Duodenal mucosa (tissue), 2 donors: ENCODE results near the gene CREB3L4.

Experiments used
- H3K27ac ChIP-seq: one replicate; pipeline ENCODE4 v1.7.0; 2013; ENCODE audit warnings: low read depth, low read length
- H3K27me3 ChIP-seq, 2 donors: one replicate each; pipeline ENCODE4 v1.7.0; 2013; ENCODE audit warnings: low read length in 2 of 2, control low read depth in 1 of 2; ENCODE audit not compliant: insufficient read depth in 2 of 2, control insufficient read depth in 1 of 2
- H3K36me3 ChIP-seq, 2 donors: one replicate each; pipeline ENCODE4 v1.7.0; 2013; ENCODE audit warnings: low read length in 2 of 2, control low read depth in 1 of 2; ENCODE audit not compliant: insufficient read depth in 2 of 2, control insufficient read depth in 1 of 2
- H3K4me1 ChIP-seq, 2 donors: one replicate each; pipeline ENCODE4 v1.7.0; 2013; ENCODE audit warnings: low read length in 2 of 2, control low read depth in 1 of 2; ENCODE audit not compliant: insufficient read depth in 2 of 2, control insufficient read depth in 1 of 2
- H3K4me3 ChIP-seq, 2 donors: one replicate each; pipeline ENCODE4 v1.7.0; 2013; ENCODE audit warnings: low read length in 2 of 2, low read depth in 1 of 2
- H3K9ac ChIP-seq, 2 donors: one replicate each; pipeline ENCODE4 v1.7.0; 2013; ENCODE audit warnings: low read length in 2 of 2, low read depth in 1 of 2
- H3K9me3 ChIP-seq, 2 donors: one replicate each; pipeline ENCODE4 v1.7.0; 2013; ENCODE audit warnings: low read length in 2 of 2, control low read depth in 1 of 2; ENCODE audit not compliant: control insufficient read depth in 1 of 2

CREB3L4 gene, protein sequence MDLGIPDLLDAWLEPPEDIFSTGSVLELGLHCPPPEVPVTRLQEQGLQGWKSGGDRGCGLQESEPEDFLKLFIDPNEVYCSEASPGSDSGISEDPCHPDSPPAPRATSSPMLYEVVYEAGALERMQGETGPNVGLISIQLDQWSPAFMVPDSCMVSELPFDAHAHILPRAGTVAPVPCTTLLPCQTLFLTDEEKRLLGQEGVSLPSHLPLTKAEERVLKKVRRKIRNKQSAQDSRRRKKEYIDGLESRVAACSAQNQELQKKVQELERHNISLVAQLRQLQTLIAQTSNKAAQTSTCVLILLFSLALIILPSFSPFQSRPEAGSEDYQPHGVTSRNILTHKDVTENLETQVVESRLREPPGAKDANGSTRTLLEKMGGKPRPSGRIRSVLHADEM

DNA sequence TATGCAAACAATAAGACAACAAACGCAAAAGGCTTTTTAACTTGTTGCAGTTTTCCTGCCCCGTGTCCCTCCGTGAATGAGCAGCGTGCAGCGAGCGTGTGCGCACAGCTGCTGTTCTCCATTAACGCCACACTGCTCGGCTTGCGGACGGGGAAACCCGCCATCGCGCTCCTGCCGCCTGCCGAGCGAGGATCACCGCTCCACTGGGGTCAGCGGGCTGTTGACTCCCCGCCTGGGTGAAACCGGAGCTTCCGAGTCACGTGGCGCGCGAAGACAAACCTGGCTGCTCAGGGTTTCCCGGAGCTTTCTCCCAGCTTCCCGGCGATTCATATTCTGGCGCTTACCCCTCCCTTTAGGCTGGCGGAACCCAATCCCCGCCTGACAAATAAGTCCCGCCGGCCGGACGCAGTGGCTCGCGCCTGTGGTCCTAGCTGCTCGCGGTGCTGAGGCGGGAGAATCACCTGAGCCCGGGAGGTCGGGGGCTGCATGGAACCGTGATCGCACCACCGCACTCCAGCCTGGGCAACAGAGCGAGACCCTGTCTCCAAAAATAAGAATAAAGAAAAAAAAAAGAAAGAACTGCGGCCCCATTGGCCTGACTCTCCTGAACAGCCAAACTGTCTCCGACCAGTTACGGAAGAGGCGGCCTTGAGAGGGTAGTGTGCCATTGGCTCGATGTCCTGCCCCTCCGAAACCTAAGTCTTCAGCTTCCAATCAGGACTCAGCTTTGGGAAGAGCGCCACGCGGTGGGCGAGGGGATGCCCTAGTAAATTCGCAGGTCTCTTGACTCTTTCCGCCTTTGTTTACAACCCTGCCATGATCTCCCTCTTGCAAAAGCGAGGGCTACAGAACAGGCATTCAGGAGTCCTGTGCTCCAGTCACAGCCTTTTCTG, at the start of gene CREB3L4:
CREB3L4 (plus strand) TSS at position 796 of the 893 bp plus-strand sequence. CDS start 624 bp downstream, outside the sequence.
- Histone ChIP-seq H3K4me3 (peak within 1 kb of the TSS; percentile 77 to 91), H3K27ac (peak within 1 kb of the TSS; percentile 91), H3K9me3 (no peaks in the 10 kb centered on the region), H3K27me3 (no peaks in the 10 kb centered on the region), H3K9ac (peak within 1 kb of the TSS; percentile 83 to 92), H3K36me3 (peaks cover 0 to 3% of the 10 kb centered on the region in 2 donors), H3K4me1 (peaks cover 35 to 40% of the 10 kb centered on the region in 2 donors)

DNA sequence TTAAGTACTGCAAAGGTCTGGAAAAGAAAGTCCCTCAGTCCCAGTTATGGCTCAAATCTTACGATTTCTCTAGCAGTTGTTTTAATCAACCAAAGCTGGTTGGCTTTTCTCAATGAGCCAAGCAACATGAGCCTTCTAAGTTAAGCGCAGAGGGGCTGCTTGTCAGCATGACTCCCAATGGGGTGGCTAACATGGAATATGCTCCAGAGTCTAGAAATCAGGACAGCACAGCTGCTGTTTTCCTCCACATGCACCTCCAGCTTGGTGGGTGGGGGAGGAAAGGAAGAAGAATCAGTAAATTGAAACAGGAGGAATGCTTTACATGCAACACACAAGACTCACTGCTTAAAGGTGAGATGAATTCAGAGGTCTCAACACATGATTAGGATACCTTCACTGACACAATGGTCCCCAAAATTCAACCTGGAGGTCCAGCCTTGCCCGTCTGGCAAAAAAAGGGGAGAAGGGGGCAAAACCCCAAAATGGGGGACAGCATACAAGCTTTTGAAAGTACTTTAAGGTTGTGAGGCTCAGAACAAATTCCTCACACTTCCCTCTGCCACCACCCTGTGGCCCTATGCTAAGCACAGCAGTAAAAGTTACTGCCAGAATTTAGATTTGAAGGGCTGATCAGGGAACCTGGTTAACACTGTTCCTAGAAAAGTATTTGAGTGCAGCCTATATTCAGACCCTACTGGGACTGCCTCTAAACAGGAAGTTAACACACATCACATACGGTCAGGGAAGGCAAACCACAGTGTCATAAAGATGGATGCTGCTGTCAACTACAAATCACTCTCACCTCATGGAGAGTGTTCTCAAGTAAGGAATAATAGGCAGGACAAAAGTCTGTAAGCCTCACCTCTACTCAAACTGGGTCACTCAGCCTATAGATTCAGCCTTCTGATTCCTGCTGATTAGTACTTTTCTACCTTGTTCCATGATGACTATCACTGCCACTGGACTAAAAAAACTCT, 47.5 kb upstream of the CREB3L4 start:
- Histone ChIP-seq H3K4me3 (peak overlapping the region in 1 of 2 donors; percentile 16), H3K9ac (peak overlapping the region; percentile 17 to 32), H3K36me3 (peaks cover 3 to 11% of the 10 kb centered on the region in 2 donors), H3K9me3 (no peaks in the 10 kb centered on the region), H3K27ac (no peak overlapping the region), H3K27me3 (no peaks in the 10 kb centered on the region), H3K4me1 (peaks cover 28 to 29% of the 10 kb centered on the region in 2 donors)

DNA sequence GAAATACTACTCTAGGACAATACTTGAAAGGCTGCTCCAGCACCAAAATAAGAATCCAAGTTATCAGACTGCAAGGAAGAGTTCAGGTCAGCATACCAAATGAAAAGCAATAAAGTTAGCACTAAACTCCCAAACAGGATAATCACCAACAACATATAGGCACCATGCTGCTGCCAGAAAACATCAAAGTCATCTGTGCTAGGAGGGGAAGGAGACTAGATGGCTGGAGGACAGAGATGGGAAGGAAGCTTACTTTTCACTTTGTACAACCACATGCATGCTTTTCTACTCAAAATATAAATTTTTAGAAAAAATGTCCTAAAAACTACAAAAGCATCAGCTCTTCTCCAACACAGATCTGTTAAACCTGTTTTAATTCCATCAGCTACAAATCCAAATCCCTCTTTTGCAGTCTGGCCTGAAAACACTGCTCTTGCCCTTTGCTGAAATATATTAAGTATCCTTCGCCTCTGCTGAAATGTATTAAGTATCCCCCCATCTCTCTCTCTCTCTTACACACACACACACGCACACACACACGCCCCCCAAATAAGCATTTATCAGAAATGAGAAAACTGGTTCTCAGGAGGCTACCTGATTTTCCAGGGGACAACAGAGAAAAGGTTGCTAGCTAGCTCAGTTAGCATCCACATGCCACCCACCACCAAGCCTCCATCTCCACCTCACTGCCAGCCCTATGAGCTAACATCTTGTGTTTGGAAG, 46.5 kb upstream of the CREB3L4 start:
- Histone ChIP-seq H3K4me1 (peaks cover 28 to 29% of the 10 kb centered on the region in 2 donors), H3K27me3 (no peaks in the 10 kb centered on the region), H3K9ac (peak overlapping the region; percentile 75 to 81)

DNA sequence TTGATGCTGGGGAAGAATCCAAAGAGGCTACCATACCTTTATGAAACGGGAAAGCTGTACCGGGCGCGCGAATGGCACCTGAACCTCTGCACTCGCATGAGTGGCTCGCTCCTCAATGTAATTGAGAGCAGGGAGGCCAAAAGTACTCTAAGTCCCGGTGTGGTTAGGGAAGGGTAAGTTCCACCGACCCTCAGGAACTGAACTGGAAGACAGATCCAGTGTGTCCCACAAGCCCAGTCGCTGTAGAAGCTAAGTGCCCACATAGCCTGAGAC, 46.0 kb upstream of the CREB3L4 start:
- H3K27ac ChIP-seq: no peak overlapping the region
- peaks cover 28 to 29% of the 10 kb centered on the region in 2 donors for H3K4me1 ChIP-seq
- no peaks in the 10 kb centered on the region for H3K9me3 ChIP-seq
- H3K4me3 ChIP-seq: peak overlapping the region; percentile 74 to 90
- H3K9ac ChIP-seq: peak overlapping the region; percentile 75 to 81
- H3K36me3 ChIP-seq: peaks cover 3 to 11% of the 10 kb centered on the region in 2 donors
- H3K27me3 ChIP-seq: no peaks in the 10 kb centered on the region

More for the DNA sequence above, 46.5 kb upstream of the CREB3L4 start:
- H3K9me3 ChIP-seq: no peaks in the 10 kb centered on the region
- H3K4me3 ChIP-seq: peak overlapping the region; percentile 74 to 90
- peaks cover 3 to 11% of the 10 kb centered on the region in 2 donors for H3K36me3 ChIP-seq
- H3K27ac ChIP-seq: no peak overlapping the region

DNA sequence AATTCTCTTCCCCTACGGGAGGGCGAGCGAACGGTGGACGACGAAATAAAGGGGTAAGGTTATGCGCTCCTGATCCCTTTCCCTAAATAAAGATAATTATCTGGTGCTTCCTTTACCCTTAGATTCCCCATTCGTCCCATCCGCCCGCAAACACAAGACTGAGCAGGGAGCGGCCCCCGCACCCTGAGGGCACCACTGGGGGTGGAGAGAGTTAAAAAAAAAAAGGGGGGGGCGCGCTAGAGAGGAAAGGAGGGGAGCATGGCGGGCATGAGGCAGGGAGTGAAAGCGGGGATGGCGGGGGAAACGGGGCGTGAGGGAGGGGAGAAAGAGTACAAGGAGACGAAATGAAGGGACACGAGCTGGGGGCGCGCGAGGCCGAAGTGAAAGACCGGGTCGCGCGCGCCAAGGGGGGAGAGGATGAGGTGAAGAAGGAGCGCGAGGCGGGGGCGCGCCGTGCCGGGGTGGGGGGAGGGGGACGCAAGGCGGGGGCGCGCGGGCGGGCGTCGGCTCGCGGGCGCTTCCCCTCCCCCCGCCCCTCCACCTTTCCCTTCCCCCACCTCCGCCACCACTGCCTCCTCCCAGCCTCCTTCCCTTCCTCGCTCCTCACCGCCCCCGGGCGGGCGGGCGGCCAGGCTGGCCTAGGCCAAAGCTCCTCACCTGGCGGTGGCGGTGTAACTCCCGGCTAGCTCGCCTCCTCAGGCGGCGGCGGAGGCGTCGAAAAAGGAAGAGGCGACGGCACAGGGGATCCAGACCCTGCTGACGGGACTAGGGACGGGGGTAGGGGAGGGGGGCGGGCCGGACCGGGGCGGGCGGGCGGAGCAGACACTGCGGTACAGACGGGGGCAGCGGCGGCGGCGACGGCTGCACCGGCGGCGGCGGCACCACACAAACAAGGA, 45.4 kb upstream of the CREB3L4 start:
- Histone ChIP-seq H3K9ac (peak overlapping the region; percentile 75 to 81), H3K4me3 (peak overlapping the region; percentile 74 to 90), H3K27ac (peak overlapping the region; percentile 63), H3K36me3 (peaks cover 3 to 11% of the 10 kb centered on the region in 2 donors), H3K4me1 (peaks cover 28 to 29% of the 10 kb centered on the region in 2 donors), H3K9me3 (no peaks in the 10 kb centered on the region), H3K27me3 (no peaks in the 10 kb centered on the region)

DNA sequence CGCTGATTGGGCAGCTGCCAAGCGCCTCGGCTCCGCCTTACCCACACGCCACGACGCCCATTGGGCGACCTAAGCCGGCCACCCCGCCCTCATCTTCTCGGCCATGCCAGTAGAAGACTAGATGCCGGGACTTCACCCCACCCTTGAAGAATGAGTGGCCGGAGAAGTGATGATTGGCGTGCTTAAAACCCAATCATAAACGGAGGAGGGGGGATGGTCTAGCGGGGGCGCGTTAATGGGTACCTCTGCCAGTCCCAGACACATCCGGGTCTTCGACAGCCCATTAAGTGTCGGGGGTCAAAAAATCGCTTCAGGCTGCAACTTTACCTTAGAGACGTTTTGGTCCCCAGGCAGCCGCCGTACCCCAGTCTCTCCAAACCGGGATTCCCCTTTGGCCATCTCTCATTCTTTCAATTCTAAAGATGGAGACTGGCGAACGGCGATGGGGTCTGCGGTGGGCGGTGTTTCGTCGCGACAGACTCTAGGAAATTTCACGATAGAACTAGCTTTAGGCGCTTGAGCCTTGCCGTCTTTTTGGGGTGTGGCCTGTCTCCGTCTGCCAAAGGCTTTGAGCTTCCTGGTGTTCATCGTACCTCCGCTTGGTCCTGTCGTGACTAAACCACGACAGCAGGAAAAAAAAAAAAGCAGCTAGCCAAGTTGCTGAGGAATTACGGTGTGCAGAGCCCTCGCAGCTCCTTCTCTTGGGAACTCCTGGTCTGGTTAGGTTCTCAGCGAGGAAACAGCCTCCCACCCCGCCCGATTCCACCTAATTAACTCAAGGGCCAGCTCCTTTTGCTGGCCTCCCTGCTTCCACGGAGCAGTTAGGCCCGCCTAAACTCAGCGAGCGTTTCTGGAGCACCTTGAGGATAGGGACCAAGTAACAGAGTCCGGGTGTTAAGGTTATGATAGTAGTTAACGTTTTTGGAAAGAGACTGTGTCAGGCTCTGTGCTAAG, 44.5 kb upstream of the CREB3L4 start, which contains the start of gene GATAD2B:
GATAD2B (minus strand) TSS at position 1 of the 954 bp plus-strand sequence. CDS start 94,625 bp downstream, outside the sequence.
- Histone ChIP-seq H3K36me3 (peaks cover 3 to 5% of the 10 kb centered on the region in 2 donors), H3K4me1 (peaks cover 28 to 29% of the 10 kb centered on the region in 2 donors), H3K9ac (peak within 1 kb of the TSS; percentile 81 to 85), H3K9me3 (no peaks in the 10 kb centered on the region), H3K4me3 (peak within 1 kb of the TSS; percentile 80 to 98), H3K27ac (peak within 1 kb of the TSS; percentile 75), H3K27me3 (no peaks in the 10 kb centered on the region)

DNA sequence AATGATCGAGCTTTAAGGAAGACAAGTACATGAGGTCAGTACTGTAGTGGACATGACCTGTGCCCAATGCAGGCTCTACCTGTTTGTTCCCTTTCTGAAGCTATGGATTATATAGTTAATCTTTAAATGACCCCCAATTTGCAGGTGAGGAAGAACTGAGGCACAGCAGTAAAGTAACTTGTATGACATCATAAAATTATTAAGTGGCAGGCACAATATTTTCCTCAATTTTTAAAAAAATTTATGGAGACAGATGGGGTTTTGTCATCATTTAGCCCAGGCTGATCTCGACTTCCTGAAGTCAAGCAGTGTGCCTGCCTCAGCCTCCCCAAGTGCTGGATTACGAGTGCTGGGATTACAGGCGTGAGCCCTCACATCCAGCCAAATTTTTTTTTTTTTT, 41.3 kb upstream of the CREB3L4 start:
- no peak overlapping the region for H3K27ac ChIP-seq
- no peaks in the 10 kb centered on the region for H3K27me3 ChIP-seq
- H3K4me1 ChIP-seq: peaks cover 13 to 17% of the 10 kb centered on the region in 2 donors
- no peaks in the 10 kb centered on the region for H3K9me3 ChIP-seq
- no peak overlapping the region for H3K9ac ChIP-seq
- H3K36me3 ChIP-seq: peaks cover 4 to 18% of the 10 kb centered on the region in 2 donors
- H3K4me3 ChIP-seq: no peak overlapping the region

DNA sequence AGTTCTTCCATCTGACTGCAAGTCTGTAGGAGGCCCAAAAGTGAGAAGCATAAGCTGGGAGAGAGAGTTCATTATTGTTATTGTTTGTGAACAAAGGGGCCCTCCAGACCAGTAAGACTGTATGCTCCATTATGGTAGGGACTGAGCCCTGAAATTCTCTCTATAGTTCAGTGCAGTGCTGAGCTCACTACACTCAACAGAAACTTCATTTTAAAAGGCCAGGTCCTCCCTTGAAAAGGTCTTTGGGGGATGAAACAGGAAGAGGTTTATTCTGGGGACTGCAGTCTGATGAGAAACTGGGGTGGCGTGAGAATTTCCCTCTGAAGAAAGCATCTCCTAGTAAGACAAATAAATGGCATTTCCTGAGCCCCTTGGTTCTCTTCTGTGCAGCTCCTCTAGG, 39.5 kb upstream of the CREB3L4 start:
- Histone ChIP-seq H3K9ac (no peak overlapping the region), H3K9me3 (no peaks in the 10 kb centered on the region), H3K4me3 (no peak overlapping the region), H3K4me1 (peaks cover 7 to 11% of the 10 kb centered on the region in 2 donors), H3K36me3 (peaks cover 16 to 32% of the 10 kb centered on the region in 2 donors), H3K27ac (no peak overlapping the region), H3K27me3 (no peaks in the 10 kb centered on the region)
